Panc1 (cell line): Measurements from ENCODE around the gene ARHGEF40. TPM values are rescaled to one million over a fixed set of nuclear protein-coding genes. Genes with fewer than 3 reads are reported as not detected.

Experiments used
- ATAC-seq: fragments of 200-7000 bp; cut with Tn5 transposase; 2 replicates; pipeline ENCODE4 v1.9.1; 2020; ENCODE audit warnings: mild to moderate bottlenecking, moderate library complexity
- BruUV-seq: library from RNA; stranded (reverse); fragments of 400-500 nt; replicated peaks from 2 replicates; lab custom pipeline; 2021; lab: Mats Ljungman, UMichigan
- CTCF ChIA-PET: fragments of 300-600 bp; sonication (Branson Sonifier 250); formaldehyde crosslinking; loops from one replicate; lab custom pipeline; 2022; ENCODE audit warnings: antibody characterized with exemption; lab: Charles Lee
- POLR2A ChIA-PET: fragments of 300-600 bp; sonication (Branson Sonifier 250); formaldehyde crosslinking; loops from one replicate; lab custom pipeline; 2022; ENCODE audit warnings: antibody characterized with exemption; lab: Charles Lee
- DNase-seq: peaks from one replicate; pipeline ENCODE4 v3.0.0-alpha.2; 2010; ENCODE audit warnings: low read depth, low spot score
- H3K27ac ChIP-seq: 2 replicates; pipeline ENCODE4 v1.5.1; 2011; ENCODE audit warnings: mild to moderate bottlenecking, low read length, inconsistent platforms
- H3K27me3 ChIP-seq: fragments of 200-500 bp; sonication (Bioruptor generic); 2 replicates; pipeline ENCODE4 v1.6.0; 2014; ENCODE audit warnings: low read length, inconsistent platforms; ENCODE audit not compliant: control insufficient read depth, insufficient read depth
- H3K36me3 ChIP-seq: fragments of 200-500 bp; sonication (Bioruptor generic); 2 replicates; pipeline ENCODE4 v1.5.1; 2014; ENCODE audit warnings: inconsistent platforms, mild to moderate bottlenecking, low read length, moderate library complexity; ENCODE audit not compliant: control insufficient read depth, insufficient read depth
- H3K4me1 ChIP-seq: 2 replicates; pipeline ENCODE4 v1.5.1; 2011; ENCODE audit warnings: inconsistent platforms, mild to moderate bottlenecking, low read length, moderate library complexity; ENCODE audit not compliant: control insufficient read depth, insufficient read depth
- H3K4me3 ChIP-seq, 2 experiments: 2 replicates each; pipeline ENCODE4 v1.5.1; 2011 to 2012; ENCODE audit warnings: low read depth in 2 of 2, low read length in 2 of 2, mild to moderate bottlenecking in 2 of 2, inconsistent platforms in 1 of 2, moderate library complexity in 1 of 2
- H3K9me3 ChIP-seq: fragments of 200-500 bp; sonication (Bioruptor generic); 2 replicates; pipeline ENCODE4 v1.5.1; 2014; ENCODE audit warnings: low read depth, mild to moderate bottlenecking, inconsistent platforms, low read length, moderate library complexity; ENCODE audit not compliant: control insufficient read depth, insufficient read depth
- CTCF ChIP-seq: fragments of 450-650 bp; IDR thresholded peaks from 2 replicates; pipeline ENCODE4 v1.5.1; 2017; ENCODE audit warnings: mild to moderate bottlenecking
- POLR2AphosphoS5 ChIP-seq: IDR thresholded peaks from 2 replicates; pipeline ENCODE4 v1.6.1; 2012; ENCODE audit warnings: mild to moderate bottlenecking, low read depth, low read length, moderate library complexity
- REST ChIP-seq, 2 experiments: IDR thresholded peaks; 2 replicates each; pipeline ENCODE4 v1.6.1; 2011 to 2012; ENCODE audit warnings: low read depth in 2 of 2, control low read depth in 1 of 2, low read length in 1 of 2, mild to moderate bottlenecking in 1 of 2, moderate library complexity in 1 of 2; ENCODE audit not compliant: insufficient read depth in 1 of 2
- SIN3A ChIP-seq: IDR thresholded peaks from 2 replicates; pipeline ENCODE4 v1.6.1; 2012; ENCODE audit warnings: low read depth, mild to moderate bottlenecking, low read length, moderate library complexity, borderline replicate concordance; ENCODE audit not compliant: insufficient read depth
- TCF7L2 ChIP-seq: IDR thresholded peaks from 2 replicates; pipeline ENCODE4 v1.6.1; 2011; ENCODE audit warnings: mild to moderate bottlenecking, low read depth, low read length, inconsistent platforms
- in situ Hi-C: cut with HindIII; loops from 2 replicates; pipeline ENCODE4 v1.10.0; 2016; ENCODE audit warnings: low sequenced_read_pairs, low pct_unique_long_range_greater_than_20kb
- intact Hi-C: fragments of 100-400 bp; cut with micrococcal nuclease; formaldehyde crosslinking; loops from one replicate; pipeline ENCODE4 v1.10.0; 2022; ENCODE audit not compliant: unreplicated experiment
- total RNA-seq: library from RNA; stranded (reverse); gene quantifications from one replicate; pipeline ENCODE4 v1.2.1, GENCODE V29; 2021; ENCODE audit not compliant: unreplicated experiment

Gene ARHGEF40
- total RNA-seq, 1 experiment from 2014 or later: 11.1 TPM

DNA sequence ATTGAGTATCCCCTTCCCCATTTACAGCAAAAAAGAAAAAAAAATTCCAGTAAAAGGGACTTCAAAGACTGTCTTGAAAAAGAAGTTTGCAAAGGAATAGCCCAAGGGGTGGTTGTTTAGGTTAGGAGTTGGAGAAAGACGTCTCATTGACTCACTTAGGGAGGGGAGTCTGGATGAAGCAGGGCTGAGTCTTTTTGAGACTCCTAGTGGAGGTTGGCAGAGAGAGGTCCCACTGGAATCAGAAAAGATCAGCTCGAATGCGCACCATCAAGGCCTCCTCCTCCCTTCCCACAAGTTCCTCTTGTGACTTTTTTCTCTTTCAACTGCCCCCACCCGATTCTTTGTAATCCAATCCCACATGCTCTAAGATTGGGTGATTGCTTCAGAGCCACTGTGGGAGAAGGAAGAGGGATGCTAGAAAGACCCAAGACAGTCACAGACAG, 1.9 kb downstream of the ARHGEF40 start:
- H3K4me1 ChIP-seq: peaks cover 7% of the 10 kb centered on the region
- no TSS peak for BruUV-seq
- peak overlapping the region; percentile 48; the same call in 1 of the 2 replicates for H3K27ac ChIP-seq
- ChIA-PET CTCF (interaction anchor here (0.7 to 2.4 kb wide), 4 partner anchors 20 to 80 kb away, joined by 8 to 12 read pairs (median 10); no protein-coding TSS in a partner anchor), POLR2A (no interaction called here)
- TF ChIP-seq REST (IDR thresholded peaks at IDR 0.05; ENCODE audit: insufficient read depth in 1 of 2, low read depth in 2 of 2, low read length in 1 of 2) (no peak), SIN3A (no peak), TCF7L2 (no peak), POLR2AphosphoS5 (no peak), CTCF (no peak)
- H3K4me3 ChIP-seq: peak overlapping the region; percentile 54 to 65
- no peaks in the 10 kb centered on the region for H3K36me3 ChIP-seq
- DNase-seq: no peak
- in situ Hi-C loops: no loop called here
- intact Hi-C loops: no loop called here
- H3K27me3 ChIP-seq: no peaks in the 10 kb centered on the region
- no peak for ATAC-seq
- H3K9me3 ChIP-seq: no peaks in the 10 kb centered on the region

DNA sequence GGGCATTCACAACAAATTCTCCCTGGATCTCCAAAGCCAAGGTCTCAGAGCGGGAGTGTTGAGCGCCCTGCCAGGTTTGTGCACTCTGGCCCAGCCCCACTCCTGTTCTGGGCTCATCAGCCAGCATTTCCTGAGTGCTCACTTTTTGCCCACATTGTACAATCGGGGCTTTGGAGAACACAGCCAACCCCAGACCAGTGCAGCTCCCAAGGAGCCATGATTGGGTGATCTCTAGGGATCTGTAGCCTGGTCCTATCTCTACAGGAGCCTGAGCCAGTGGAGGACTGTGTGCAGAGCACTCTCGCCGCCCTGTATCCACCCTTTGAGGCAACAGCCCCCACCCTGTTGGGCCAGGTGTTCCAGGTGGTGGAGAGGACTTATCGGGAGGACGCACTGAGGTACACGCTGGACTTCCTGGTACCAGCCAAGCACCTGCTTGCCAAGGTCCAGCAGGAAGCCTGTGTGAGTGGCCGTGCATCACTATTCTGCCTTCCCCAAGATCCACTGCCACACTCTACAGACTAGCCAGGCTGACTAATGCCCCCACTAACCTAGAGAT, 2.8 kb downstream of the ARHGEF40 start:
- DNase-seq: no peak
- Histone ChIP-seq H3K36me3 (no peaks in the 10 kb centered on the region), H3K9me3 (no peaks in the 10 kb centered on the region), H3K4me3 (no peak overlapping the region), H3K4me1 (peaks cover 7% of the 10 kb centered on the region), H3K27me3 (no peaks in the 10 kb centered on the region), H3K27ac (no peak overlapping the region)
- ChIA-PET CTCF (no interaction called here), POLR2A (no interaction called here)
- in situ Hi-C loops (no loop called here), intact Hi-C loops (no loop called here)
- TF ChIP-seq REST (IDR thresholded peaks at IDR 0.05; ENCODE audit: insufficient read depth in 1 of 2, low read depth in 2 of 2, low read length in 1 of 2) (no peak), SIN3A (no peak), TCF7L2 (no peak), POLR2AphosphoS5 (no peak), CTCF (no peak)
- no peak for ATAC-seq
- no TSS peak for BruUV-seq
